ENCODE measurements around the gene FHIT. TPM values are rescaled to one million over a fixed set of nuclear protein-coding genes. Genes with fewer than 3 reads are reported as not detected.

FHIT gene
- total RNA-seq, 1 donor from 2014 or later = 5.7 TPM

GRCh38 chr3:60867200-60867599, 384.1 kb downstream of the FHIT start:
- no peaks in the 10 kb centered on the region for H3K27me3 ChIP-seq
- Mint-ChIP-seq H3K36me3 (no peaks in the 10 kb centered on the region), H3K27me3 (ENCODE audit: insufficient read depth, low read depth) (peaks cover 2% of the 10 kb centered on the region), H3K4me3 (no peak overlapping the region), H3K27ac (no peak overlapping the region), H3K4me1 (no peaks in the 10 kb centered on the region), H3K9me3 (no peaks in the 10 kb centered on the region)
- H3K36me3 ChIP-seq = no peaks in the 10 kb centered on the region
- no peaks in the 10 kb centered on the region for H4K20me1 ChIP-seq (ENCODE audit: low read depth)
- H2AFZ ChIP-seq (replicated peaks) = no peak overlapping the region
- no peaks in the 10 kb centered on the region for H3K9me3 ChIP-seq (ENCODE audit: low read depth)
- no peaks in the 10 kb centered on the region for H3K4me1 ChIP-seq
- no peaks in the 10 kb centered on the region for H3F3A ChIP-seq (ENCODE audit: low read depth)
- H3K27ac ChIP-seq = no peak overlapping the region
- H3K4me3 ChIP-seq = no peak overlapping the region
- H3K79me2 ChIP-seq (ENCODE audit: low read depth) = no peaks in the 10 kb centered on the region
- TF ChIP-seq CTCF (IDR thresholded peaks at IDR 0.05) (no peak), EZH2 (IDR thresholded peaks at IDR 0.05) (no peak), EZH2phosphoT487 (IDR thresholded peaks at IDR 0.05) (no peak)
- H3K9ac ChIP-seq = no peak overlapping the region
- H3K4me2 ChIP-seq = no peak overlapping the region
- DNase-seq (ENCODE audit: low spot score) = no peak

DNA sequence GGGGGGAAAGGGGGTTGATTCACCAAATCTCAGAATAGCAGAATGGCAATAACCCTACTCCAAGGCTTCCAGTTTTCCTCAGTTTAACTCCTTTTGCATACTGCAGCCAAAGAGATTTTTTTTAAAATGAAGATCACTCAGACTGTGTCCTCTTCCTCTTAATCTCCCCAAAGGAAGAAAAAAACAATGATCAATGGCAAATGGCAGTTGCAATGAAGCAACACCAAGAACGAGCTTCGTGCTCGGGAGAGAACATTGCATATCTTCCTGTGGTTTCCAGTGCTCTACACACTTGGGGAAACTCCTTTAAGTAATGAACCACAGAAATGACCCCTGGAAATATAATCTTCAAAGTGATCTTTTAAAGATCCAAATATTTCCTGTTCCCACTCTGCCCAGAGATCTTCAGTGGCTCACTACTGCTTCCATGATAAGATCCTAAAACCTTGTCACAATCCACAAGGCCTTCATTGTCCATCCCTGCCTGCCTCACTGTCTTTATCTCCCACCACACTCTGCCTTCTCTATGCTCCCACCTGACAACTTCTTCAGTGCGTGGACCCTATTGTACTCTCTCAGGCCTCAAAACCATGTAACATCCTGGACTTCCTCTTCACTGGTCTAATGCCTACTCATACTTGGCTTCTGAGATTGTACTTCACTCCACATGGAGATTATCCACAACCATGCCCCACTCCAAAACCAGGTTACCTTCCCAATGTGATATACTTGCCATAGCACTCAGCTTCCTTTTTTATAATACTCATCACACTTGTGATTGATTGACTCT, 394.8 kb downstream of the FHIT start:
- peaks cover 3% of the 10 kb centered on the region for H3K9me3 ChIP-seq (ENCODE audit: low read depth)
- peaks cover 13% of the 10 kb centered on the region for H3F3A ChIP-seq (ENCODE audit: low read depth)
- peaks cover 3% of the 10 kb centered on the region for H3K9me3 Mint-ChIP-seq
- no peak overlapping the region for H3K27ac ChIP-seq
- no peak for DNase-seq (ENCODE audit: low spot score)
- TF ChIP-seq EZH2 (IDR thresholded peaks at IDR 0.05) (no peak), EZH2phosphoT487 (IDR thresholded peaks at IDR 0.05) (no peak), CTCF (IDR thresholded peaks at IDR 0.05) (no peak)
- H3K9ac ChIP-seq = no peak overlapping the region
- no peaks in the 10 kb centered on the region for H3K27me3 ChIP-seq
- no peaks in the 10 kb centered on the region for H3K27me3 Mint-ChIP-seq (ENCODE audit: insufficient read depth, low read depth)
- no peaks in the 10 kb centered on the region for H3K36me3 ChIP-seq
- no peak overlapping the region for H3K4me3 ChIP-seq
- H3K4me2 ChIP-seq = no peak overlapping the region
- no peak overlapping the region for H3K4me3 Mint-ChIP-seq
- H3K79me2 ChIP-seq (ENCODE audit: low read depth) = no peaks in the 10 kb centered on the region
- no peak overlapping the region for H3K27ac Mint-ChIP-seq
- no peaks in the 10 kb centered on the region for H3K4me1 Mint-ChIP-seq
- H3K4me1 ChIP-seq = no peaks in the 10 kb centered on the region
- no peak overlapping the region for H2AFZ ChIP-seq (replicated peaks)
- no peaks in the 10 kb centered on the region for H4K20me1 ChIP-seq (ENCODE audit: low read depth)
- H3K36me3 Mint-ChIP-seq = no peaks in the 10 kb centered on the region

DNA sequence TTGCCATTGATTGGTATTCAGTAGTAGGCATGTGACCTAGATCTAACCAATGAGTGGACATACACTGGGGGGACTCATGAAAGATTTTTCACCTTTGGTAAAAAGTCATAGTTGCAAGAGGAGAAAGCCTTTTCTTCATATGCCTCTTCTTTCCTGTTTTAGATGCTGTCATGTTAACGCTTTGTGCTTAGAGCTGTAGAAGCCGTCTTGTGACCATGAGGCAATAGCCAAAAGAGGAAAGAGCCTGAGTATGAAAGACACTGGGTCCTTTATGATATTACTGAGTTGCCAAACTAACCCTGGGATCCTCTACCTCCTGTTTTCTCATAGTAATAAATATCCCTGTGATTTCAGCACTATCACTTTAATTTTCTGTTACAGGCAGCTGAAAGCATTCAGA, 396.0 kb downstream of the FHIT start:
- H3K27ac Mint-ChIP-seq = no peak overlapping the region

More for the DNA sequence above, 396.0 kb downstream of the FHIT start:
- no peaks in the 10 kb centered on the region for H3K4me1 Mint-ChIP-seq
- TF ChIP-seq EZH2phosphoT487 (IDR thresholded peaks at IDR 0.05) (no peak), EZH2 (IDR thresholded peaks at IDR 0.05) (no peak), CTCF (IDR thresholded peaks at IDR 0.05) (no peak)
- no peaks in the 10 kb centered on the region for H3K27me3 Mint-ChIP-seq (ENCODE audit: insufficient read depth, low read depth)
- H3K9ac ChIP-seq = no peak overlapping the region
- H3K27me3 ChIP-seq = no peaks in the 10 kb centered on the region
- no peaks in the 10 kb centered on the region for H3K36me3 Mint-ChIP-seq
- no peak overlapping the region for H2AFZ ChIP-seq (replicated peaks)
- no peak overlapping the region for H3K4me2 ChIP-seq
- H3K4me3 ChIP-seq = no peak overlapping the region
- no peaks in the 10 kb centered on the region for H3K36me3 ChIP-seq
- no peak overlapping the region for H3K4me3 Mint-ChIP-seq
- DNase-seq (ENCODE audit: low spot score) = no peak
- no peaks in the 10 kb centered on the region for H4K20me1 ChIP-seq (ENCODE audit: low read depth)
- H3K27ac ChIP-seq = no peak overlapping the region
- H3K79me2 ChIP-seq (ENCODE audit: low read depth) = no peaks in the 10 kb centered on the region
- no peaks in the 10 kb centered on the region for H3K4me1 ChIP-seq
- no peaks in the 10 kb centered on the region for H3K9me3 Mint-ChIP-seq
- H3K9me3 ChIP-seq (ENCODE audit: low read depth) = no peaks in the 10 kb centered on the region
- H3F3A ChIP-seq (ENCODE audit: low read depth) = peaks cover 3% of the 10 kb centered on the region

All from neural progenitor cell (in vitro differentiated cells).